Thymus (tissue), 11 donors: Measurements from ENCODE around the gene LRRC28. TPM values are rescaled to one million over a fixed set of nuclear protein-coding genes. Genes with fewer than 3 reads are reported as not detected.

Source experiments
- DNase-seq, 9 donors: peaks; one replicate each; pipeline ENCODE4 v3.0.0-alpha.2; 2013; ENCODE audit warnings: low spot score in 9 of 9, low read depth in 6 of 9, missing footprints in 1 of 9
- H3K27ac ChIP-seq, 2 donors: one replicate each; pipeline ENCODE4 v1.5.1; 2013; ENCODE audit warnings: control low read depth in 1 of 2, low read depth in 1 of 2, low read length in 1 of 2, mild to moderate bottlenecking in 1 of 2, moderate library complexity in 1 of 2
- H3K27me3 ChIP-seq, 2 donors: one replicate each; pipeline ENCODE4 v1.5.1; 2013; ENCODE audit warnings: low read length in 1 of 2; ENCODE audit not compliant: control insufficient read depth in 2 of 2, insufficient read depth in 1 of 2
- H3K36me3 ChIP-seq, 2 donors: one replicate each; pipeline ENCODE4 v1.5.1; 2013; ENCODE audit warnings: low read length in 1 of 2, mild to moderate bottlenecking in 1 of 2, moderate library complexity in 1 of 2; ENCODE audit not compliant: control insufficient read depth in 2 of 2, insufficient read depth in 2 of 2
- H3K4me1 ChIP-seq, 2 donors: one replicate each; pipeline ENCODE4 v1.5.1; 2013; ENCODE audit warnings: low read length in 2 of 2; ENCODE audit not compliant: control insufficient read depth in 2 of 2, insufficient read depth in 2 of 2
- H3K4me3 ChIP-seq, 2 donors: one replicate each; pipeline ENCODE4 v1.5.1; 2013; ENCODE audit warnings: low read length in 2 of 2, control low read depth in 1 of 2, mild to moderate bottlenecking in 1 of 2
- H3K9me3 ChIP-seq, 2 donors: one replicate each; pipeline ENCODE4 v1.5.1; 2013; ENCODE audit warnings: low read length in 1 of 2, mild to moderate bottlenecking in 1 of 2; ENCODE audit not compliant: control insufficient read depth in 2 of 2, insufficient read depth in 1 of 2
- WGBS: extraction: QIAGEN DNeasy Blood & Tissue Kit; methylation state at CpG from one replicate; pipeline ENCODE4 v1.1.7; 2013; 5-methylcytosine and 5-hydroxymethylcytosine counted together
- polyA plus RNA-seq: library from polyadenylated mRNA; stranded (reverse); fragments of 200-250 nt; gene quantifications from one replicate; pipeline ENCODE4 v1.2.3, GENCODE V29; 2013
- total RNA-seq: library from RNA; stranded (reverse); fragments of 120-200 nt; gene quantifications from one replicate; pipeline ENCODE4 v1.2.4, GENCODE V29; 2013
- donor health status: healthy.

Gene LRRC28
- total and polyA plus RNA-seq, 2 donors: 11.0 to 23.5 TPM

DNA sequence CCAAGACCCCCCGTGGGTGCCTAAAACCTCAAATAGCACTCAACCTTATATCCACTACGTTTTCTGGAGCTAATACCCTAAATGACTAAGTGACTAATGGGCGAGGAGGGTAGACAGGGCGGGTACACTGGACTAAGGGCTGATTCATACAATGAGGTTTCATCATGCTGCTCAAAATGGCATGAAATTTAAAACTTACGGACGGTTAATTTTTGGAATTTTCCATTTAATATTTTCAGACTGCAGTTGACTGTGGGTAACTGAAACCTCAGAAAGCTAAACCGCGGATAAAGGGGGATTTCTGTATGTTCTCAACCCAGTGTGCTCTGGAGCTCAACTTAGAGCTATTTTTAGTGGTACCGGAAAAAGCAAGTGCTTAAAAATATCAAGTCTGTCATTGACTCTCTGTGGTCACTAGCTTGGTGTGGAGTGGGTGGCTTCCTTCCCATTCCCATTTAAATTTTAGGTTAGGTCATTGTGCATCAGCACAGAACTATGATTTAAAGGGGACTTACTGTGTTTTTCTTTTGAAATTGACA is 72.9 kb downstream of the LRRC28 start:
- no peak overlapping the region for H3K27ac ChIP-seq
- no peaks in the 10 kb centered on the region for H3K4me1 ChIP-seq
- no peaks in the 10 kb centered on the region for H3K36me3 ChIP-seq
- no peaks in the 10 kb centered on the region for H3K27me3 ChIP-seq
- 86% methylated on average over 9 of the region's 9 CpGs for WGBS
- no peak for DNase-seq
- no peaks in the 10 kb centered on the region for H3K9me3 ChIP-seq
- no peak overlapping the region for H3K4me3 ChIP-seq

DNA sequence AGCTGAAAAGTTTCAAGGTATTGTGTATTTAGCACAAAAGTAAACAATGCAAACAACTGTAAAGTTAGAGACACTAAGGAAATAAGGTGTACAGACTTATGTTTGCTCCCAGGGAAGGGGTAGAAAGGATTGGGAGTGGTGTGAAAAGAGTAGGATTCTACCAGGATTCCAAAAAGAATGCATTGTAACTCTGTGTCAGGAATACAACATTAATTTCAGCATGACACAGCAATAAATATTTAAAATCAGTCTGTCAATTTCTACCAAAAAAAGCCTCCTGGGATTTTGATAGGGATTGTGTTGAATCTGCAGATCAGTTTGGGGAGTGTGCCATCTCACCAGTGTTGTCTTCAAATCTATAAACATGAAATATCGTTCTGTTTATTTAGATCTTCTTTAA is 73.4 kb downstream of the LRRC28 start:
- WGBS: 97% methylated on average over 1 of the region's 1 CpG
- Histone ChIP-seq H3K27me3 (no peaks in the 10 kb centered on the region), H3K4me3 (no peak overlapping the region), H3K27ac (no peak overlapping the region), H3K36me3 (no peaks in the 10 kb centered on the region), H3K4me1 (no peaks in the 10 kb centered on the region), H3K9me3 (no peaks in the 10 kb centered on the region)
- DNase-seq: no peak

DNA sequence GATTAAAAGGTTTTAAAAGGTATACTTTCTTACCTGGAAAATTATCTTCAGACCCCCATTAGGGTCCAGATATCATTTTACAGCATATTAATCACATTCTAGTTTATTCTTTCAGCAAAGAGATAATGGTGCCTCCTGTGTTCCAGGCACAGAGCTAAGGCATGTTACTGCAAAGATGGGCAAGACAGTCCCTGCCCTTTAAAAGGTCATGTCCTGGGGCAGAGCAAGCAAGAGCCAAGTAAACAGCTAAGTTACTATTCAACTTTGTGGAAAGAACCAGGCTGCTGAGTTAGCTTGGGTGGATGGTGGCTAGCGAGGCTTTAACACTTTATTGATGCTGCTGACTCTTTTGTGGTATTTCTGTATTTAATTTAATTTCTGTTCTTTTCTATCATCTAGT is 75.0 kb downstream of the LRRC28 start:
- DNase-seq: no peak
- H3K4me1 ChIP-seq: no peaks in the 10 kb centered on the region
- 92% methylated on average over 1 of the region's 1 CpG for WGBS
- no peak overlapping the region for H3K4me3 ChIP-seq
- no peaks in the 10 kb centered on the region for H3K9me3 ChIP-seq
- no peaks in the 10 kb centered on the region for H3K36me3 ChIP-seq
- no peak overlapping the region for H3K27ac ChIP-seq
- H3K27me3 ChIP-seq: no peaks in the 10 kb centered on the region

DNA sequence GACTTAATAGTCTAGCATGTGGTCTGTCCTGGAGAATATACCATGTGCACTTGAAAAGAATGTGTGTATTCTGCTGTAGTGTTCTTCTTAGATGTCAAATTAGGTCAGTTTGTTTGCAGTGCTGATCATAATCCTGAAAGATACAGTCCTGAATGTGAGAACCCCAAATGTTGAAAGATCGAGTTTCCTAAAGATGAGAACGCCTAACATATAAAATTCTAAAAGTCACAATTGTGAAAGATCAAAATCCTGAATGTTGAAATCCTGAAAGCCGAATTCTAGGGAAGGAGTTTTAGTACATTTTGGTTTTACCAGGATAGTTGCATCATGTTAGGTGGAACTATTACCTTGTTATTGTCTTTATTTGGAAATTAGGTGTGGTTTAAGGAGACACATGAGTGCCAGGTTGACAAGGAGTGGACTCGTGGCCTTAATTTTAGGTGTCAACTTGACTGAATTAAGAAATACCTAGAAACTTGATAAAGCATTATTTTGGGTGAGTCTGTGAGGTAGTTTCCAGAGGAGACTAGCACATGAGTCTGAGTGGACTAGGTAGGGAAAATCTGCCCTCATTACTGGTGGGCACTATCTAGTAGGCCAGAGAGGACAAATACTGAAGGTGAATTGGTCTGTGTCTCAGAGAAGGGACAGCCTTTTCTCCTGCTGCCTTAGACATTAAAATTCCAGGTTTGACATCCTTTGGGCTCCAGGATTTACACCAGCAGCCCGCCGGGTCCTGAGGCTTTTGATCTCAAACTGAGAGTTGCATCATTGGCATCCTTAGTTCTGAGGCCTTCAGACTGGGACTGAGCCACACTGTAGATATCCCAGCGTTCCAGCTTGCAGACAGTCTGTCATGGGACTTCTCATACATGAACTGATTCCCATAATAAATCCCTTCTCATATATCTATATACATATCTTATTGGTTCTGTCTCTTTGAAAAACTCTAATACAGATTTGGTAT is 77.1 kb downstream of the LRRC28 start:
- Histone ChIP-seq H3K36me3 (no peaks in the 10 kb centered on the region), H3K4me1 (no peaks in the 10 kb centered on the region), H3K27ac (no peak overlapping the region), H3K4me3 (no peak overlapping the region), H3K27me3 (no peaks in the 10 kb centered on the region), H3K9me3 (no peaks in the 10 kb centered on the region)
- 98% methylated on average over 7 of the region's 7 CpGs for WGBS
- DNase-seq: no peak

DNA sequence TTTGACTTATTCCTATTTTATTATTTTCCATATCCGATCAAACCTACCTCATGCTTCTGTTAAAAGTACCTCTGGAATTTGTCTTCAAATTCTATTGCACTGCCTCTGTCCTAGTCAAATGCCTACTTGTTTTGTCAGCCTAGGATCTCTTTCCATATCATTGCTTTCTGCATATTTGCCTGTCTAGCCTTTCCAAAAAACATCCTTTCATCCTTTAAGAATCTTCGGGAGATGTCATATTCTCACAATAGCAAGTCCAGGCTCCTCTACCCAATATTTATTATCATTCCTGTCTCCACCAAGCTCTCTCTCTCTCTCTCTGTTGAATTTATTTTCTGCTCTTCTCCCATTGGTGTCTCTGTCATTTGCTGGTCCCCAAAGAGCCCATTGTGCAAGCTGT is 80.1 kb downstream of the LRRC28 start:
- DNase-seq: no peak
- H3K36me3 ChIP-seq: peaks cover 3 to 10% of the 10 kb centered on the region in 2 donors
- H3K9me3 ChIP-seq: no peaks in the 10 kb centered on the region
- no peaks in the 10 kb centered on the region for H3K4me1 ChIP-seq
- no peak overlapping the region for H3K27ac ChIP-seq
- no peak overlapping the region for H3K4me3 ChIP-seq
- WGBS: 94% methylated on average over 2 of the region's 2 CpGs
- H3K27me3 ChIP-seq: no peaks in the 10 kb centered on the region

DNA sequence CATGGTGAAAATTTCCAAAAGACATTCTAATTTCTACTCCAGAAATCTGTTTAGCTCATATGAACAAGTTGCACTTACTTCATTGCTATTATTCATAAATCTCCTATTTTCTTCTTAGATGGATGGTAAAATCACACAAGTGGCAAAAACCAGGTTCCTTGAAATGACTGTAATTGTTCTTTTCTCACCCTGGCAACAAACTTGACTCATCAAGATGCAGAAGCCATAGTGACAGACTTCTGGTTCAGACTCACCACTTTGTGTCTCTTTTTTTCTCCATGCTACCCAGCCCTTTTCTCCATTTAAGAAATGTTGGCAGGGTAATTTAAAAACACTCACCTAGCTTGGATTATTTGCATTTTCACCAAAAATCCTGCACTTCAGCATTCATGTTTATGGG is 82.1 kb downstream of the LRRC28 start:
- Histone ChIP-seq H3K4me1 (peaks cover 0 to 2% of the 10 kb centered on the region in 2 donors), H3K36me3 (peaks cover 9 to 15% of the 10 kb centered on the region in 2 donors), H3K27me3 (no peaks in the 10 kb centered on the region), H3K27ac (no peak overlapping the region), H3K4me3 (no peak overlapping the region), H3K9me3 (no peaks in the 10 kb centered on the region)
- no peak for DNase-seq

DNA sequence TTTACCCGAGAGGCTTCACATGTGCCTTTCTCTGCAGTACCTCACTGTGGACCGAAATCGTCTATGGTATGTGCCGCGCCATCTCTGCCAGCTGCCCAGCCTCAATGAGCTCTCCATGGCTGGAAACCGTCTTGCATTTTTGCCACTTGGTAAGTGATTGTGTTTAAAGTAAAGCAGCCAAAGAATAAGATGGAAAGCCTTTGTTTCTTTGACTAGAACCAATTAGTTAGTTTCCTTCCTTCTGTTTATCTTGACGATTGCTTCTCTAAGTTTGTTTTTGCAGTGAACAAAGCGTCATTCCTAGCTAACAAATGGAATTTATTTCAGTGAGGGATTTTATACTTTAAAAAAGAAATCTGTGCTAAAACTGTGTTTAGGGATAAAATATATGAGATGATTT is 82.7 kb downstream of the LRRC28 start:
- DNase-seq: no peak
- no peak overlapping the region for H3K4me3 ChIP-seq
- H3K27ac ChIP-seq: no peak overlapping the region
- no peaks in the 10 kb centered on the region for H3K27me3 ChIP-seq
- peaks cover 0 to 2% of the 10 kb centered on the region in 2 donors for H3K4me1 ChIP-seq
- 97% methylated on average over 8 of the region's 8 CpGs for whole genome bisulfite sequencing
- H3K36me3 ChIP-seq: peaks cover 9 to 15% of the 10 kb centered on the region in 2 donors
- no peaks in the 10 kb centered on the region for H3K9me3 ChIP-seq

DNA sequence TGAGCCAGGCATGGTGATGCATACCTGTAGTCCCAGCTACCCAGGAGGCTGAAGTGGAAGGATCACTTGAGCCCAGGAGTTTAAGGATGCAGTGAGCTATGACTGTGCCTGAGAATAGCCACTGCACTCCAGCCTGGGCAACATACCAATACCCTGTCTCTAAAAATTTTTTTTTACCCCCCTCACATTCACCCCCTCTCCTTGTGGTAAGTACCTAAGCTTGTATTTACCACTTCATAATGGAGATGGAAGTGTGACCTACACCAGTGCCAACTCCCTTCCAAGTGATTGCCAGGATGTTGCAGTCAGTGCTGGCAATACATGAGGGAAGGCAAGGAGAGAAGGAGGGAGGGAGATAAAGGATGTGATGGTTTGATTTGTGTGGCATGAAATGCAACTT is 84.2 kb downstream of the LRRC28 start:
- no peak for DNase-seq
- H3K36me3 ChIP-seq: peaks cover 9 to 15% of the 10 kb centered on the region in 2 donors

DNA sequence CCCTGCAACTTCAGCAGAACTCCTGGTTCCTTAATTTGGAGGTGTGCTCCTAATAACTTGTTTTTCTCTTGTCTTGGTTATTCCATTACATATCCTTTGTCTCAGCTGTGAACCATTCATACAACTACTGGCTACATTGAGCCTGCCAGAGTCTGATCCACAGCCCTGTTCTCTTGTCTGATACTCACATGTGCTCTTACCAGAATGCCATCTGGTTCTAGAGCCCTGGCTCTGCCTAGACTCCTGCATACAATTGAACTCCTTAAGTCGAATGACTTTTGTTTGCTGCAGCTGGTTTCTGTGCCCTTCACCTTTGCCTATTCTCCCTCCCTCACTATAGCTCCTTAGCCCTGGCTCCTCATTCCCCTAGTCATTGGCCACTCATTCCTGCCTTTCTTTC is 85.5 kb downstream of the LRRC28 start:
- peaks cover 9 to 15% of the 10 kb centered on the region in 2 donors for H3K36me3 ChIP-seq
- H3K27me3 ChIP-seq: no peaks in the 10 kb centered on the region
- no peak overlapping the region for H3K27ac ChIP-seq
- DNase-seq: no peak
- no peaks in the 10 kb centered on the region for H3K9me3 ChIP-seq
- 98% methylated on average over 1 of the region's 1 CpG for WGBS
- peaks cover 0 to 2% of the 10 kb centered on the region in 2 donors for H3K4me1 ChIP-seq
- no peak overlapping the region for H3K4me3 ChIP-seq

More for the DNA sequence above, 84.2 kb downstream of the LRRC28 start:
- H3K9me3 ChIP-seq: no peaks in the 10 kb centered on the region
- H3K27ac ChIP-seq: no peak overlapping the region
- H3K4me3 ChIP-seq: no peak overlapping the region
- no peaks in the 10 kb centered on the region for H3K27me3 ChIP-seq
- H3K4me1 ChIP-seq: peaks cover 0 to 2% of the 10 kb centered on the region in 2 donors
